KMS-11 (cell line): ENCODE measurements around the gene FA2H.

Source experiments
- H2AFZ ChIP-seq: fragments of 200-600 bp; sonication (generic); 2 replicates; pipeline ENCODE4 v1.6.1; 2016; ENCODE audit warnings: antibody characterized with exemption, mixed run types, low read depth
- H3K27ac ChIP-seq: fragments of 200-600 bp; sonication (generic); 2 replicates; pipeline ENCODE4 v1.6.1; 2016; ENCODE audit warnings: mild to moderate bottlenecking, mixed run types
- H3K27me3 ChIP-seq: fragments of 200-600 bp; sonication (generic); 2 replicates; pipeline ENCODE4 v1.6.1; 2017; ENCODE audit warnings: mild to moderate bottlenecking, low read depth, mixed run types, moderate library complexity; ENCODE audit not compliant: insufficient read depth
- H3K36me3 ChIP-seq: fragments of 200-600 bp; sonication (generic); 2 replicates; pipeline ENCODE4 v1.6.1; 2017; ENCODE audit warnings: mild to moderate bottlenecking, mixed run types; ENCODE audit not compliant: insufficient read depth
- H3K4me1 ChIP-seq: fragments of 200-600 bp; sonication (generic); 2 replicates; pipeline ENCODE4 v1.6.1; 2016; ENCODE audit warnings: mild to moderate bottlenecking, low read depth, mixed run types; ENCODE audit not compliant: poor library complexity, severe bottlenecking
- H3K4me2 ChIP-seq: fragments of 200-600 bp; sonication (generic); 2 replicates; pipeline ENCODE4 v1.7.0; 2016; ENCODE audit warnings: mild to moderate bottlenecking, mixed run types
- H3K4me3 ChIP-seq: fragments of 200-600 bp; sonication (generic); IDR thresholded peaks from 2 replicates; pipeline ENCODE4 v1.6.1; 2017; ENCODE audit warnings: low read depth, low read length, mixed read lengths; ENCODE audit not compliant: insufficient read depth
- H3K79me2 ChIP-seq: fragments of 200-600 bp; sonication (generic); 2 replicates; pipeline ENCODE4 v1.6.1; 2016; ENCODE audit warnings: low read depth, mixed run types; ENCODE audit not compliant: insufficient read depth
- H3K9ac ChIP-seq: fragments of 200-600 bp; sonication (generic); 2 replicates; pipeline ENCODE4 v1.6.1; 2016; ENCODE audit warnings: mild to moderate bottlenecking, mixed run types
- H4K20me1 ChIP-seq: fragments of 200-600 bp; sonication (generic); 2 replicates; pipeline ENCODE4 v1.6.1; 2016; ENCODE audit warnings: mild to moderate bottlenecking, mixed run types; ENCODE audit not compliant: insufficient read depth
- TF ChIP-seq, protein P1 (sequence below): fragments of 200-600 bp; sonication (generic); conservative IDR thresholded peaks from 2 replicates; pipeline ENCODE4 v1.6.1; 2017; ENCODE audit warnings: low read depth, mild to moderate bottlenecking, antibody characterized with exemption, low read length, moderate library complexity, mixed read lengths

Gene FA2H

GRCh38 chr16:74720579-74720978, 54.0 kb downstream of the FA2H start:
- TF ChIP-seq, protein P1, sequence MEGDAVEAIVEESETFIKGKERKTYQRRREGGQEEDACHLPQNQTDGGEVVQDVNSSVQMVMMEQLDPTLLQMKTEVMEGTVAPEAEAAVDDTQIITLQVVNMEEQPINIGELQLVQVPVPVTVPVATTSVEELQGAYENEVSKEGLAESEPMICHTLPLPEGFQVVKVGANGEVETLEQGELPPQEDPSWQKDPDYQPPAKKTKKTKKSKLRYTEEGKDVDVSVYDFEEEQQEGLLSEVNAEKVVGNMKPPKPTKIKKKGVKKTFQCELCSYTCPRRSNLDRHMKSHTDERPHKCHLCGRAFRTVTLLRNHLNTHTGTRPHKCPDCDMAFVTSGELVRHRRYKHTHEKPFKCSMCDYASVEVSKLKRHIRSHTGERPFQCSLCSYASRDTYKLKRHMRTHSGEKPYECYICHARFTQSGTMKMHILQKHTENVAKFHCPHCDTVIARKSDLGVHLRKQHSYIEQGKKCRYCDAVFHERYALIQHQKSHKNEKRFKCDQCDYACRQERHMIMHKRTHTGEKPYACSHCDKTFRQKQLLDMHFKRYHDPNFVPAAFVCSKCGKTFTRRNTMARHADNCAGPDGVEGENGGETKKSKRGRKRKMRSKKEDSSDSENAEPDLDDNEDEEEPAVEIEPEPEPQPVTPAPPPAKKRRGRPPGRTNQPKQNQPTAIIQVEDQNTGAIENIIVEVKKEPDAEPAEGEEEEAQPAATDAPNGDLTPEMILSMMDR: no peak
- Histone ChIP-seq H2AFZ (no peak overlapping the region), H3K4me2 (no peak overlapping the region), H3K36me3 (no peaks in the 10 kb centered on the region), H3K4me1 (no peaks in the 10 kb centered on the region), H3K79me2 (no peaks in the 10 kb centered on the region), H3K27me3 (no peaks in the 10 kb centered on the region), H4K20me1 (no peaks in the 10 kb centered on the region), H3K4me3 (no peak overlapping the region), H3K9ac (no peak overlapping the region), H3K27ac (no peak overlapping the region)

GRCh38 chr16:74718741-74719610, 55.6 kb downstream of the FA2H start:
- Histone ChIP-seq H2AFZ (no peak overlapping the region), H3K4me1 (no peaks in the 10 kb centered on the region), H3K79me2 (no peaks in the 10 kb centered on the region), H3K27me3 (no peaks in the 10 kb centered on the region), H3K9ac (no peak overlapping the region), H3K36me3 (no peaks in the 10 kb centered on the region), H4K20me1 (no peaks in the 10 kb centered on the region), H3K4me3 (no peak overlapping the region), H3K4me2 (no peak overlapping the region), H3K27ac (no peak overlapping the region)
- TF ChIP-seq, protein P1: no peak

DNA sequence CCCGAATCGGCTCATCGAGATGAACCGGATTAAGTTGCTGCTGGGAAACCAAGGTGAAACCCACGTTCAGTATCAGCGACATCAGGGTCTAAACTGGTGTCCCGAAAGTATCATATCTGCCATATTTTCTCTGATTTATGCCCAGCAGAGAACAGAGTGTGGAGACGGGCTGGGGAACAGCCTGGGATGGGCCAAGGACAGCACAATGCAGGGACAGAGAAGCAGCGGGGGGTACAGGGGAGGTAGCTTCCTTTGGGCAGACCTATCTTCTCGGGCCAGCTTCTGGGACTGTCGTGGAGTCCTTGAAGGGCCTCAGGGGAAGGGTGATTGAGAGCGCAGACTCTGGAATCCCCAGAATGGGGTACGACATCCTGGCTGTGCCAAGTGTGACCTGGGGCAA, 56.5 kb downstream of the FA2H start:
- Histone ChIP-seq H3K9ac (no peak overlapping the region), H2AFZ (no peak overlapping the region)

GRCh38 chr16:74717367-74717766, 57.3 kb downstream of the FA2H start:
- Histone ChIP-seq H3K79me2 (no peaks in the 10 kb centered on the region), H3K4me1 (no peaks in the 10 kb centered on the region), H4K20me1 (no peaks in the 10 kb centered on the region), H3K4me3 (no peak overlapping the region), H3K4me2 (no peak overlapping the region), H3K36me3 (no peaks in the 10 kb centered on the region), H3K27ac (no peak overlapping the region), H3K27me3 (no peaks in the 10 kb centered on the region), H3K9ac (no peak overlapping the region), H2AFZ (no peak overlapping the region)
- TF ChIP-seq, protein P1: no peak

More for the DNA sequence above, 56.5 kb downstream of the FA2H start:
- H3K4me3 ChIP-seq: no peak overlapping the region
- H3K4me2 ChIP-seq: no peak overlapping the region
- H3K27ac ChIP-seq: no peak overlapping the region
- H3K36me3 ChIP-seq: no peaks in the 10 kb centered on the region
- no peaks in the 10 kb centered on the region for H3K27me3 ChIP-seq
- no peaks in the 10 kb centered on the region for H4K20me1 ChIP-seq
- no peaks in the 10 kb centered on the region for H3K79me2 ChIP-seq
- H3K4me1 ChIP-seq: no peaks in the 10 kb centered on the region
- TF ChIP-seq, protein P1: no peak
